ENCODE measurements around the gene GRM8.

GRM8 gene

GRCh38 chr7:127059475-127059874 is 193.3 kb downstream of the GRM8 start:
- TF ChIP-seq SUZ12 (IDR thresholded peaks at IDR 0.05; ENCODE audit: extremely low read depth, insufficient read depth, insufficient read length) (no peak), YY1 (IDR thresholded peaks at IDR 0.05; ENCODE audit: insufficient read depth, insufficient read length) (no peak), ZNF274 (IDR thresholded peaks at IDR 0.05; ENCODE audit: low read depth, low read length) (no peak)
- H3K9ac ChIP-seq (ENCODE audit: insufficient read length, low read depth), result no peak overlapping the region
- no peak overlapping the region for H3K4me3 ChIP-seq (ENCODE audit: insufficient read length, low read depth)
- H3K27me3 ChIP-seq (ENCODE audit: insufficient read depth, insufficient read length), result no peaks in the 10 kb centered on the region
- no peak for DNase-seq (ENCODE audit: low read depth, low spot score)
- H3K36me3 ChIP-seq (ENCODE audit: insufficient read depth, insufficient read length, low read length), result no peaks in the 10 kb centered on the region
- H3K9me3 ChIP-seq (ENCODE audit: insufficient read depth, low read length), result no peaks in the 10 kb centered on the region
- no peaks in the 10 kb centered on the region for H3K4me1 ChIP-seq (ENCODE audit: insufficient read depth, insufficient read length)

DNA sequence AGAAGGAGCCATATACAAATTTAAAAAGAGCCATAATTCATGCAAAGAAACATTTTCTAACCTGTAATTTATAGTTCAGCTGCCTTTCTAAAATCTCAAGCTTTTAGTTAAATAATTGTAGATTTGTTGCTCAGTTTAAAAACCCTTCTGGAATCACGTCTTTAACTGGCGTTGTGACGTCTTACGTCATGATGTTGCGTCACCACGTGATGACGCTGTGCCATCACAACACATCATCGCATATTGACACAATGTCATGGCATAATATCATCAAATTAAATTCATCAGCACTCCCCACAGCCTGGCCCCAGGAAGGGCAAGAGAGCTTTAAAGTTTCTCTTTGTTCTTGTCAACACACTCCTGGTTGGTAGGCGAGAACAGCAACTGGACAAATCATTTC is 194.8 kb downstream of the GRM8 start:
- no peaks in the 10 kb centered on the region for H3K27me3 ChIP-seq (ENCODE audit: insufficient read depth, insufficient read length)
- no peaks in the 10 kb centered on the region for H3K4me1 ChIP-seq (ENCODE audit: insufficient read depth, insufficient read length)
- H3K4me3 ChIP-seq (ENCODE audit: insufficient read length, low read depth), result no peak overlapping the region
- TF ChIP-seq ZNF274 (IDR thresholded peaks at IDR 0.05; ENCODE audit: low read depth, low read length) (no peak), SUZ12 (IDR thresholded peaks at IDR 0.05; ENCODE audit: extremely low read depth, insufficient read depth, insufficient read length) (no peak), YY1 (IDR thresholded peaks at IDR 0.05; ENCODE audit: insufficient read depth, insufficient read length) (no peak)
- DNase-seq (ENCODE audit: low read depth, low spot score), result no peak
- no peaks in the 10 kb centered on the region for H3K36me3 ChIP-seq (ENCODE audit: insufficient read depth, insufficient read length, low read length)
- H3K9me3 ChIP-seq (ENCODE audit: insufficient read depth, low read length), result no peaks in the 10 kb centered on the region
- H3K9ac ChIP-seq (ENCODE audit: insufficient read length, low read depth), result no peak overlapping the region

GRCh38 chr7:127056202-127056601 is 196.5 kb downstream of the GRM8 start:
- Histone ChIP-seq H3K9ac (ENCODE audit: insufficient read length, low read depth) (no peak overlapping the region), H3K4me1 (ENCODE audit: insufficient read depth, insufficient read length) (no peaks in the 10 kb centered on the region), H3K27me3 (ENCODE audit: insufficient read depth, insufficient read length) (no peaks in the 10 kb centered on the region), H3K4me3 (ENCODE audit: insufficient read length, low read depth) (no peak overlapping the region), H3K36me3 (ENCODE audit: insufficient read depth, insufficient read length, low read length) (no peaks in the 10 kb centered on the region), H3K9me3 (ENCODE audit: insufficient read depth, low read length) (no peaks in the 10 kb centered on the region)
- DNase-seq (ENCODE audit: low read depth, low spot score), result no peak
- TF ChIP-seq ZNF274 (IDR thresholded peaks at IDR 0.05; ENCODE audit: low read depth, low read length) (no peak), SUZ12 (IDR thresholded peaks at IDR 0.05; ENCODE audit: extremely low read depth, insufficient read depth, insufficient read length) (no peak), YY1 (IDR thresholded peaks at IDR 0.05; ENCODE audit: insufficient read depth, insufficient read length) (no peak)

- TF ChIP-seq YY1 (IDR thresholded peaks at IDR 0.05; ENCODE audit: insufficient read depth, insufficient read length) (no peak), ZNF274 (IDR thresholded peaks at IDR 0.05; ENCODE audit: low read depth, low read length) (no peak), SUZ12 (IDR thresholded peaks at IDR 0.05; ENCODE audit: extremely low read depth, insufficient read depth, insufficient read length) (no peak)
- no peak overlapping the region for H3K9ac ChIP-seq (ENCODE audit: insufficient read length, low read depth)
- no peaks in the 10 kb centered on the region for H3K9me3 ChIP-seq (ENCODE audit: insufficient read depth, low read length)
- H3K4me1 ChIP-seq (ENCODE audit: insufficient read depth, insufficient read length), result no peaks in the 10 kb centered on the region
- no peaks in the 10 kb centered on the region for H3K36me3 ChIP-seq (ENCODE audit: insufficient read depth, insufficient read length, low read length)
- no peak for DNase-seq (ENCODE audit: low read depth, low spot score)
- no peak overlapping the region for H3K4me3 ChIP-seq (ENCODE audit: insufficient read length, low read depth)
- H3K27me3 ChIP-seq (ENCODE audit: insufficient read depth, insufficient read length), result no peaks in the 10 kb centered on the region
These were observed 205.2 kb downstream of the GRM8 start for GRCh38 chr7:127047521-127047920.

GRCh38 chr7:127041689-127042452 is 210.9 kb downstream of the GRM8 start:
- Histone ChIP-seq H3K4me3 (ENCODE audit: insufficient read length, low read depth) (no peak overlapping the region), H3K36me3 (ENCODE audit: insufficient read depth, insufficient read length, low read length) (no peaks in the 10 kb centered on the region), H3K4me1 (ENCODE audit: insufficient read depth, insufficient read length) (no peaks in the 10 kb centered on the region), H3K27me3 (ENCODE audit: insufficient read depth, insufficient read length) (no peaks in the 10 kb centered on the region), H3K9ac (ENCODE audit: insufficient read length, low read depth) (no peak overlapping the region), H3K9me3 (ENCODE audit: insufficient read depth, low read length) (no peaks in the 10 kb centered on the region)
- TF ChIP-seq YY1 (IDR thresholded peaks at IDR 0.05; ENCODE audit: insufficient read depth, insufficient read length), result no peak
- no peak for TF ChIP-seq ZNF274 (IDR thresholded peaks at IDR 0.05; ENCODE audit: low read depth, low read length)
- TF ChIP-seq SUZ12 (IDR thresholded peaks at IDR 0.05; ENCODE audit: extremely low read depth, insufficient read depth, insufficient read length), result no peak
- DNase-seq (ENCODE audit: low read depth, low spot score), result no peak

DNA sequence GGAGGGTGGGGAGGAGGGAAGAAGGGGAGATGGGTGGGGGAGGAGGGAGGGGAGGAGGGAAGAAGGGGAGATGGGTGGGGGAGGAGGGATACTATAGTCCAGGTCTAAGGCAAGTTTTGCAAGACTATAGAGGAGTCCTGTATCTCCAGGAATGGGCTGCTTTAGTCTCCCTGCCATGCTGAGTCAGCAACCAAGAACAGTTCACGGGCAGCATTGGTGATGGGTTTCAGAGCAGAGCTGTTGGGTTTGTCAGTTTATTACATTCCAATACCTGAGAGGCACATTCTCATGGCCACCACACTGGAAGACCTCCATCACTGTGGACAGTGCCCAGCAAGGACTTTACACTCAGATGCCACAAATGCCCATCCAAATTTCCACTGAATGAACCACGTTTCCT is 212.7 kb downstream of the GRM8 start:
- no peak for TF ChIP-seq YY1 (IDR thresholded peaks at IDR 0.05; ENCODE audit: insufficient read depth, insufficient read length)
- TF ChIP-seq ZNF274 (IDR thresholded peaks at IDR 0.05; ENCODE audit: low read depth, low read length), result no peak
- no peak for TF ChIP-seq SUZ12 (IDR thresholded peaks at IDR 0.05; ENCODE audit: extremely low read depth, insufficient read depth, insufficient read length)

DNA sequence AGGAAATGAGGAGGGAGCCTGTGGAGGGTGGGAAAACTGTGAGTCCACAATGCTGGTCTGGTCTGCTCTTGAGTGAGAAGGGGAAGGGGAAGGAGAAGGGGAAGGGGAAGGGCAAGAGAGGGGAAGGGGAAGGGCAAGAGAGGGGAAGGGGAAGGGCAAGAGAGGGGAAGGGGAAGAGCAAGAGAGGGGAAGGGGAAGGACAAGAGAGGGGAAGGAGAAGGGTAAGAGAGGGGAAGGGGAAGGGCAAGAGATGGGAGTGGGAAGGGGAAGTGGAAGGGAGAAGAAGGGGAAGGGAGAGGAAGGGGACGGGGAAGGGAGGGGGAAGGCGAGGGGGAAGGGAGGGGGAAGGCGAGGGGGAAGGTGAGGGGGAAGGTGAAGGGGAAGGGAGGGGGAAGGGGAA is 213.2 kb downstream of the GRM8 start:
- no peak for DNase-seq (ENCODE audit: low read depth, low spot score)
- no peak overlapping the region for H3K9ac ChIP-seq (ENCODE audit: insufficient read length, low read depth)
- no peaks in the 10 kb centered on the region for H3K9me3 ChIP-seq (ENCODE audit: insufficient read depth, low read length)
- H3K4me3 ChIP-seq (ENCODE audit: insufficient read length, low read depth), result no peak overlapping the region
- no peak for TF ChIP-seq SUZ12 (IDR thresholded peaks at IDR 0.05; ENCODE audit: extremely low read depth, insufficient read depth, insufficient read length)
- TF ChIP-seq YY1 (IDR thresholded peaks at IDR 0.05; ENCODE audit: insufficient read depth, insufficient read length), result no peak
- TF ChIP-seq ZNF274 (IDR thresholded peaks at IDR 0.05; ENCODE audit: low read depth, low read length), result no peak
- no peaks in the 10 kb centered on the region for H3K4me1 ChIP-seq (ENCODE audit: insufficient read depth, insufficient read length)
- H3K36me3 ChIP-seq (ENCODE audit: insufficient read depth, insufficient read length, low read length), result no peaks in the 10 kb centered on the region
- no peaks in the 10 kb centered on the region for H3K27me3 ChIP-seq (ENCODE audit: insufficient read depth, insufficient read length)

More for the DNA sequence above, 212.7 kb downstream of the GRM8 start:
- Histone ChIP-seq H3K4me1 (ENCODE audit: insufficient read depth, insufficient read length) (no peaks in the 10 kb centered on the region), H3K9ac (ENCODE audit: insufficient read length, low read depth) (no peak overlapping the region), H3K36me3 (ENCODE audit: insufficient read depth, insufficient read length, low read length) (no peaks in the 10 kb centered on the region), H3K9me3 (ENCODE audit: insufficient read depth, low read length) (no peaks in the 10 kb centered on the region), H3K4me3 (ENCODE audit: insufficient read length, low read depth) (no peak overlapping the region), H3K27me3 (ENCODE audit: insufficient read depth, insufficient read length) (no peaks in the 10 kb centered on the region)
- DNase-seq (ENCODE audit: low read depth, low spot score), result no peak
